HEK293 (cell line): Measurements from ENCODE around the gene KCNMB1.

Source experiments
- AEBP2 ChIP-seq: fragments of 450-650 bp; formaldehyde crosslinking; IDR thresholded peaks from 2 replicates; pipeline ENCODE4 v1.5.1; 2016; ENCODE audit warnings: missing biosample characterization, missing genetic modification characterization, borderline replicate concordance
- CTCF ChIP-seq: fragments of 450-650 bp; formaldehyde crosslinking; IDR thresholded peaks from 2 replicates; pipeline ENCODE4 v1.5.1; 2016; ENCODE audit warnings: missing biosample characterization, missing genetic modification characterization
- GFI1B ChIP-seq: fragments of 450-650 bp; formaldehyde crosslinking; IDR thresholded peaks from 2 replicates; pipeline ENCODE4 v1.5.1; 2016; ENCODE audit warnings: missing biosample characterization, missing genetic modification characterization
- GLIS1 ChIP-seq: fragments of 450-650 bp; formaldehyde crosslinking; IDR thresholded peaks from 2 replicates; pipeline ENCODE4 v1.5.1; 2016; ENCODE audit warnings: missing biosample characterization, missing genetic modification characterization
- REPIN1 ChIP-seq: fragments of 450-650 bp; formaldehyde crosslinking; IDR thresholded peaks from 2 replicates; pipeline ENCODE4 v1.5.1; 2017; ENCODE audit warnings: missing biosample characterization, missing genetic modification characterization, low read depth
- REST ChIP-seq: fragments of 450-650 bp; formaldehyde crosslinking; IDR thresholded peaks from 2 replicates; pipeline ENCODE4 v1.5.1; 2016; ENCODE audit warnings: missing biosample characterization, missing genetic modification characterization
- WT1 ChIP-seq: fragments of 450-650 bp; formaldehyde crosslinking; IDR thresholded peaks from 2 replicates; pipeline ENCODE4 v1.5.1; 2016; ENCODE audit warnings: missing biosample characterization, missing genetic modification characterization
- ZBTB20 ChIP-seq: fragments of 450-650 bp; formaldehyde crosslinking; IDR thresholded peaks from 2 replicates; pipeline ENCODE4 v1.5.1; 2016; ENCODE audit warnings: missing biosample characterization, missing genetic modification characterization
- ZBTB7A ChIP-seq: fragments of 450-650 bp; formaldehyde crosslinking; IDR thresholded peaks from 2 replicates; pipeline ENCODE4 v1.5.1; 2016; ENCODE audit warnings: low read depth, missing biosample characterization, missing genetic modification characterization
- ZEB2 ChIP-seq: fragments of 450-650 bp; formaldehyde crosslinking; IDR thresholded peaks from 2 replicates; pipeline ENCODE4 v1.5.1; 2016; ENCODE audit warnings: missing biosample characterization, missing genetic modification characterization
- ZFP3 ChIP-seq: fragments of 450-650 bp; formaldehyde crosslinking; IDR thresholded peaks from 2 replicates; pipeline ENCODE4 v1.5.1; 2016; ENCODE audit warnings: low read depth, missing biosample characterization, missing genetic modification characterization
- ZNF184 ChIP-seq: fragments of 450-650 bp; IDR thresholded peaks from 2 replicates; pipeline ENCODE4 v1.5.1; 2018; ENCODE audit warnings: missing biosample characterization, mild to moderate bottlenecking, missing genetic modification characterization
- ZNF221 ChIP-seq: fragments of 450-650 bp; formaldehyde crosslinking; IDR thresholded peaks from 2 replicates; pipeline ENCODE4 v1.5.1; 2017; ENCODE audit warnings: missing biosample characterization, missing genetic modification characterization, borderline replicate concordance
- ZNF335 ChIP-seq: fragments of 450-650 bp; formaldehyde crosslinking; conservative IDR thresholded peaks from 2 replicates; pipeline ENCODE4 v1.5.1; 2016; ENCODE audit warnings: missing biosample characterization, missing genetic modification characterization

GRCh38 chr5:170390472-170390871, 1.3 kb upstream of the KCNMB1 start:
- TF ChIP-seq CTCF (tag by site-specific recombination) (no peak), ZEB2 (tag by site-specific recombination) (no peak), ZBTB20 (tag by site-specific recombination) (no peak), AEBP2 (tag by site-specific recombination) (no peak), GFI1B (tag by site-specific recombination) (no peak), GLIS1 (tag by site-specific recombination) (no peak), ZBTB7A (no peak), ZNF184 (tag by site-specific recombination) (no peak), ZNF335 (tag by site-specific recombination) (no peak), REST (tag by site-specific recombination) (no peak), WT1 (tag by site-specific recombination) (no peak), ZNF221 (tag by site-specific recombination) (no peak), REPIN1 (tag by site-specific recombination) (no peak), ZFP3 (tag by site-specific recombination) (no peak)
